ENCODE results near the gene INAFM1. TPM values are rescaled to one million over a fixed set of nuclear protein-coding genes. Genes with fewer than 3 reads are reported as not detected.

INAFM1 gene
- total and polyA plus RNA-seq, 9 of the 15 experiments (the other 6 are each of a cell fraction or from before 2014, with no cell fraction given): 0.71 to 30.9 (median 3.1) TPM

GRCh38 chr19:47230054-47230920 is 44.4 kb upstream of the INAFM1 start (continued):
- TF ChIP-seq ARID1B (IDR thresholded peaks at IDR 0.05) (no peak), CHD4 (IDR thresholded peaks at IDR 0.05; ENCODE audit: insufficient read depth, insufficient replicate concordance, low read depth, low read length, poor library complexity, severe bottlenecking) (peak; percentile 73), ZBTB49 (CRISPR knock-in tag; IDR thresholded peaks at IDR 0.05; ENCODE audit: borderline replicate concordance) (no peak), ZBTB5 (IDR thresholded peaks at IDR 0.05) (peak; percentile 67; the same call in 1 of the 2 replicates), MXI1 (IDR thresholded peaks at IDR 0.05; ENCODE audit: low read depth, low read length) (no peak), KLF10 (CRISPR knock-in tag; IDR thresholded peaks at IDR 0.05) (no peak), GABPB2 (CRISPR knock-in tag; conservative IDR thresholded peaks at IDR 0.05) (no peak), FOXA1 (IDR thresholded peaks at IDR 0.05; ENCODE audit: borderline replicate concordance) (no peak), TAF1 (IDR thresholded peaks at IDR 0.05; ENCODE audit: control insufficient read depth, extremely low read depth, insufficient read depth, low read length, severe bottlenecking) (no peak), POLR2B (IDR thresholded peaks at IDR 0.05; ENCODE audit: low read depth, partially characterized antibody) (no peak), ETV1 (tag; conservative IDR thresholded peaks at IDR 0.05; ENCODE audit: low read depth) (no peak), CTBP1 (IDR thresholded peaks at IDR 0.05; ENCODE audit: borderline replicate concordance) (peak; percentile 60; the same call in 1 of the 2 replicates), DLX4 (CRISPR knock-in tag; IDR thresholded peaks at IDR 0.05) (no peak), FOXA3 (CRISPR knock-in tag; conservative IDR thresholded peaks at IDR 0.05 in 1 of 2, IDR thresholded peaks at IDR 0.05 in 1 of 2) (peak; percentile 56 to 82; a peak in 3 of 4 replicates), SRSF1 (IDR thresholded peaks at IDR 0.05; ENCODE audit: low read depth, low read length) (no peak), LEF1 (IDR thresholded peaks at IDR 0.05) (no peak), ZFP1 (CRISPR knock-in tag; IDR thresholded peaks at IDR 0.05) (no peak), GABPA (tag; conservative IDR thresholded peaks at IDR 0.05; ENCODE audit: low read depth) (peak; percentile 50), ARNT (IDR thresholded peaks at IDR 0.05) (peak in 1 of 2 experiments; percentile 38; a peak in 1 of 4 replicates), ELF2 (CRISPR knock-in tag; IDR thresholded peaks at IDR 0.05) (no peak), TEAD1 (CRISPR knock-in tag; IDR thresholded peaks at IDR 0.05) (0 out of 4 replicates have a peak, but pooled peaks of 1 of the 2 experiments have one; percentile 3), CBX2 (IDR thresholded peaks at IDR 0.05; ENCODE audit: insufficient read depth, low read length, poor library complexity, severe bottlenecking) (no peak), ATF1 (CRISPR knock-in tag; IDR thresholded peaks at IDR 0.05) (no peak), ATF1 (tag; IDR thresholded peaks at IDR 0.05) (no peak)

All from K562 (cell line).